GM19238 (cell line): Measurements from ENCODE around the gene TWIST2.

Experiments
- DNase-seq: peaks from one replicate; pipeline ENCODE4 v3.0.0; 2011; ENCODE audit warnings: low spot score; ENCODE audit not compliant: insufficient read length

The TWIST2 gene

DNA sequence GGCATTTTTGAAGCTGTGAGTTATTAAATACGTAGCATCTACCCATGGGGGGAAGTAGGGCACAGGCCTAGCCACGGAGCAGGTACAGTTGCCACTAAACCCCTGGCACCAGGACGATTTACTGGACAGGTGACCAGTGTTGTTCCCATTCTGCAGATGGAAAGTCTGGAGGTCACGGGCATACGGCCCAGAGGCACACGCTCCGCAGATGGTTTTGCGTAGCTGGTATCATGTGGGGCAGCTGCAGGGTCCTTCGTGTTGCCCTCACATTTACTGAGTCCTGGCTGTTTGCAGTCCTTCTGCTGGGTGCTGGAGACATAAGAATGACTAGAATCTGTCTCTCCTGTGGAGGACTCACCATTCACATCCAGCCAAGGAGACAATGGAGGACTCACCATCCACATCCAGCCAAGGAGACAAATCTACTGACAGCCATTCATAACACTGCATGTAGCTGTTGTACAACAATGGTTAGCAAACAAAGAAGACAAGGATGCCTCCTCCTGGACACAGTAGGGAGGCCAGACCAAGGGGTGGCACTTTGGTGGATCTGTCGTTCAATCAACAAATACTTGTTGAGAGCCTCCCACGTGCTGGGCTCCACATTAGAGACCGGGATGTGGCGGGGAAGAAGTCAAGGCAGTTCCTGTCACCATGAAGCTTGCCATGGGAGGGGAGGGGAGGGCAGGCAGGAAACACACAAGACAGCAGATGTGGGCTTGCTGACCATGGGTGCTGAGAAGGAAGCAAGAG is 24.9 kb downstream of the TWIST2 start:
- no peak for DNase-seq

DNA sequence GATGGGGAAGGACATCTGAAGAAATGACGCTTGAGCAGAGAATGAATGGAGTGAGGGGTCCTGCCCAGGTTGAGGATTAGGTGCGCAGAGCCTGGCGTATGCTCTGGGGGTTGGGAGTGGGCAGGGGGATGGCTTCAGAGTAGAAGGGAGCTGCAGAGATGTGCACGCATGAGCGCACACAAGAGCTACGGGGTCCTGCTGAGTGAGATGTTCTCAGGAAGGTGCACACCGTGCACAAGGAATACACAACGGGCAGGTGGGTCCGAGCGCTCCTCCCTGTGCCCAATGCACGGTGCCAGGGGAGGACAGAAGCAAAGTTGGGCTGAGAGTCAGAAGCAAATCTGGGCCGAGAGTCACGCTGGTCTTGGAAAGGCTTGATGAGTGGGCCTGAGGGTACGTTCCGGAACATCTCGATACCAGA is 25.5 kb downstream of the TWIST2 start:
- DNase-seq = no peak

DNA sequence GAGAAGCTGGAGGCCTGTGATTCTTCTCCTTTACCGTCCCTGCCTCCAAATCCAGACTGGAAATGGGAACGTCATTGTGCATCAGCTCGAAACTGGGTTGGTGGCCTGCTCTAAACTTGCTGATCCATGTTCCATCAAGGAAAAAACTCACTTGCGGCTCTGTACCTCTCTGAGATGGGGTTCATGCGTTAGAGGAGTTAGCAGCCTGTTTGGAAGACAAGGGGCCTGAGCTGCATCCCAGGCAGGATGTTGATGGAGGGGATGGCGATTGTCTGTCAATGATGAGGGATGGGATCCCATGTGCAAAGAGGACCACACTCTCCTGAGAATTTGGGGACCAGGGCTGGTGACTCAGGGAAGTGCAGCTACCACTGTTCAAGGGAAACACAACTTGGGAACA is 26.0 kb downstream of the TWIST2 start:
- DNase-seq = no peak

DNA sequence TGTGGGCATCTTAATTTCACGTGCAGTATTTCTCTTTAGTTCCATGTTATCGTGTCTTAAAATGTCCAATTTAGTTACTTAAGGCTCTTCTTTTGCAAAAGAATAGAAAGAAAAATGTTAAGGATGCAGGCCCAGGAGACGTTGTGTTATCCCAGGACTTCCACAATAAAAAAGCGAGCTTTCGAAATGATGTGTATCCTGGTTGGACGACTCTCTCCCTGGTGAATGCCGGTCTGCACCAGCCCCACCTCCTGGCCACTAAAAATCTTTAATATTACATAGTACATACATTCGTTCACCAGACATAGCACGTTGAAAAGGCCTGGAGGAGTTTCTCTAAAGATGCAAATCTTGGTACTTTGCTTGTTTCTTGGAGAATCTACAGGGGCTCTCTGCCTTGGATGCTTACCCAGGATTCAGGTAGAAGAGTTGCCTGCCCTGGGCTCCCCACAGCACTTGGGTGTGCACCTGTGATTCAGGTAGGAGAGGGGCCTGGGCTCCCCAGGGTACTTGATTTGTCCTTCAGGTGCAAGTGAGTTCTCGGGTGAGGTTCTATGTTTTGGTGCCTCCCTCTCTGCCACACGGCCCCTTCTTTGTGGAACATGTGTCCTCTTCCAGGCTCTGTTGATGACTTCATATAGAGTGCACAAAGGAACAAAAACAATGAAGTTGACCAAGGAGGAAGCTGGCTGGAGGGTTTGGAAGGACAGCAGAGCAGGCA is 26.6 kb downstream of the TWIST2 start:
- no peak for DNase-seq

DNA sequence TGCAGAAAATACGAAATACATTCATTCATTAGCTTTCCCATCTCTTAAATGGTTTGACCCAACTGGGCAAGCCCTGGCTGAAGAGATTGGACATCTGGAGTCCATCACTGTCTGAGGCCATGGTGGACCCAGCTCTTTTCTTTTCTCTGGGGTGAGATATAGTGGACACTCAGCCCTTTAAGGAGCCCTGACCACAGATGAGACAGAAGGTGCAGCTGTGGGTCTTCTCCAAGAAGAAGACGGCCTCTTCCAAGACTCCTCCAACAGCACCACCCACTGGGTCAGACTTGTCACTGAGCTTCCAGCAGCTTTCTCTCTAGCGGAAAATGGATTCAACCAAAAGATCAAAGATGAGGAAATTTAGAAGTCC is 27.2 kb downstream of the TWIST2 start:
- no peak for DNase-seq

DNA sequence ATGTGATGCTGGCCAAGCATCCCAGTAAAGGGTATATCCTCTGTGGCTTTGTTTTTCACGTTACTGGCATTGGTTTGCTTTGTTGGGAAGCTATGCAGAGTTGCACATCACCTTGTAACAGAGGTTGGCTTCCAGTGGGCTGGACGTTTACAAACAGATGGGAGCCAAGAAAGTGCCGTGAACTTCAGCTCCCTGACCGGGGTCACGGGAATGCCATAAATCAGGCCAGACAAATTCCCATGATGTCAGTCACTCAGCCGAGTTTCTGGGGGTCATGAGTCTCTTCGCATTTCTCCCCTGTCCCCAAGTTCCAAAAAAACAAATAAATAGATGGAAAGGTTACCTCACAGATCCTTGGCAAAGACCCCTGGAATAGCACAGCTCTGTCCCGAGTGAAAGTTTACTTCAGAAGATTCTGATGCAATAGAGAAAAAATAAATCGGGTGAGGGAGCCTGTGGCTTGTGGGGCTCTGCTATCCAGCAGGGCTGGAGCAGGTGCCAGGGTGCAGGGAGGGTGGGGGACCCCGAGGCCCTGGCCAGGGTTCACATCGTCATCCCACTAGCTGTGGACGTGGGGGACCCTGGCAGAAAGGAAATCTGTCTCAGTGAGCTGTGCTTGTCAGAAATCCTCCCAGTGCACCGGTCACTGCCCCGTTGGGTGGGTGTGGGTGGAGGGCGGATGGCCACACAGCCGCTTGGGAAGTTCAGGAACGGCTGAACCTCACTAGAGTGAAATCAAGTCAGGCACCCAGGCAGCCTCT is 27.8 kb downstream of the TWIST2 start:
- DNase-seq = no peak

DNA sequence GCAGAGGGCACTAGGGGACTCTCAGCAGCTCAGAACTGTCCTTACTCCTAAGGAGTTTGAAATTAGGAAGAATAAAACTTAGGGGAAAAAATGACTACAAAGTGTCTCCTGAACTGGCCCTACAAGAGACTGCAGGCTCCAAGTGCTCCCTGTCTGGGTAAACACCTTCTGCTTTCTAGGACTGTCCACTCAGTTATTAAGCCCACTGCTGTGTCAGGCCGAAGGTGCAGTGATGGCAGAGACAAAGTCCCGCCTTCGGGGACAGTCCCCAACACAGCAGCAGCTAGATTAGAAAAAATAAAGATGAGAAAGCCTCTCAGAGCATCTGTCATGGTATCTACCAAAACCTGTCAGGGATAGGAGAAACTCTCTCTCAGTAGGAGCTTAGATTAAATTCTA is 28.3 kb downstream of the TWIST2 start:
- no peak for DNase-seq

DNA sequence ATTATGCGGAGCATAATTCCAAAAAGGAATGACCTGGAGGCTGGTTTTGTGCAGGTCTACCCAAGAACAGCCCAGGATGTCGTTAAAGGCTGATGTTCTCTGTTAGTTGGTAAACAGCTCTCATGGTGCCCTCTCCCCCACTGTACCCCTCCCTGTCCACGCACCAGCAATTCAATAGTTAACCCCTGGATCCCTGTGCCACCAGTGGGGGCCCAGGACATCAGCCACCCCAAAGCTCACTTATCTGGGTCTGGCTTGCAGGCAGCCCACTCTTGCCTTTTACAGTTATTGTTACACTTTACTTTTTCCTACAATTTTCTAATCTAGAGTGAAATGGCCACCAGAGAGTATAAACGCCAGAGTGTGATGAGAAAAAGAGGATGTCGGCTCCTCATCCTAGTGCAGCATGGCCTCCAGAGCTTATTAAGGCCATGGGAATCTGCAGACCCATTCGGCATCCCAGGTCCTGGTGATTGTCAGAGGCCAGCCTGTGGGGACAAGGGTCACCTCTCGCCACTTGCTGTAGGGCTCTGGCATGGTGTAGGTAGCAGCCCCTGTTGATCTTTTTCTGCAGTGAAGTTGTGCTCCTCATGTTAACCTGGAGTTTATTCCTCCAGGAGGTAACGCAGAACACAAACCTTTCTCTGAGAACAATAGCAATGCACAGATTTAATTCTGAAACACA is 30.3 kb downstream of the TWIST2 start:
- DNase-seq = no peak

DNA sequence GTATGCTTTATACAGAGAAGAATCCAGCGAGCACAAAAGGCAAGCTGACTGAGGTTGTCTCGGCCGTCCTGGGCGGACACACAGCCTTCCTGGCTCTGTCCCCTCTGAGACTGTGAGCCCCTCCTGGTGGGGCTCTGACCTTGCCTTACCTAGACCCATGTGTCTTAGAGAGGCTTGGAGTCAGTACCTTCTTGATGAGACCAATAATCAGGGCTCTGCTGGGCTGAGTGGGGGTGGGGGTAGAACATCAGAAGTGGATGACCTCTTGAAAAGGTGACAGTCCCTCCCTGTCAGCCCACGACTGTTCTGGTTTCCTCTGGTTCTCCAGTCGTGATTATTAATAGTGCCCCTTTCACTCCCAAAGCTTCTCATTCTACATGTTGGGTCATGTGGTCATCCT is 31.2 kb downstream of the TWIST2 start:
- DNase-seq = no peak

DNA sequence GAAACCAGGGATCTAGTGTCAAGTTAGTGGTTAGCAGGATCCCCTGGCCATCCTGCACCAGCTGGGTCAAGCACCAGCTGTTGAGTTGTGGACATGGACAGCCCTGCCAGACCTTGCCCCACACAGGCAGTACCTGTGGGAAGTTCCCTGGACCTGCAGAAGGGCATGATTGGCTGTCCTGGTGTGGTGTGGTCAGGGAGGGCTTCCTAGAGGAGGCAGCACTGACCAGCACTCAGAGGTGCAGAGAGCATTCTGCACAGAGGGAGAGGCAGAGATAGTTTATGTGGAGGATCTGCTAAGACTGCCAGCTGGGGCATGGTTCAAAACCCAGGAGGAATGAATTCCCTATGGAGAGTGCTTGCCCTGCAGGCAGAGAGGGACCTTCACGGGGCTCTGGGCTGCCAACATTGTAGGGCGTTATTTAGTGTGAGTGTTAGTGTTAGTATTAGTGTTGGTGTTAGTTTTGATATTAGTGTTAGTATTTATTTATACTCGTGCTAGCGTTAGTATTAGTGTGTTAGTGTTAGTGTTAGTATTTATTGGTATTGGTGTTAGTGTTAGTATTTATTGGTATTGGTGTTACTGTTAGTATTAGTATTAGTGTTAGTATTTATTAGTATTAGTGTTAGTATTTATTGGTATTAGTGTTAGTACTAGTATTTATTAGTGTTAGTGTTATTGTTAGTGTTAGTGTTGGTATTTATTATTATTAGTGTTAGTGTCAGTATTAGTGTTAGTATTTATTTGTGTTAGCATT is 31.9 kb downstream of the TWIST2 start:
- DNase-seq = no peak

DNA sequence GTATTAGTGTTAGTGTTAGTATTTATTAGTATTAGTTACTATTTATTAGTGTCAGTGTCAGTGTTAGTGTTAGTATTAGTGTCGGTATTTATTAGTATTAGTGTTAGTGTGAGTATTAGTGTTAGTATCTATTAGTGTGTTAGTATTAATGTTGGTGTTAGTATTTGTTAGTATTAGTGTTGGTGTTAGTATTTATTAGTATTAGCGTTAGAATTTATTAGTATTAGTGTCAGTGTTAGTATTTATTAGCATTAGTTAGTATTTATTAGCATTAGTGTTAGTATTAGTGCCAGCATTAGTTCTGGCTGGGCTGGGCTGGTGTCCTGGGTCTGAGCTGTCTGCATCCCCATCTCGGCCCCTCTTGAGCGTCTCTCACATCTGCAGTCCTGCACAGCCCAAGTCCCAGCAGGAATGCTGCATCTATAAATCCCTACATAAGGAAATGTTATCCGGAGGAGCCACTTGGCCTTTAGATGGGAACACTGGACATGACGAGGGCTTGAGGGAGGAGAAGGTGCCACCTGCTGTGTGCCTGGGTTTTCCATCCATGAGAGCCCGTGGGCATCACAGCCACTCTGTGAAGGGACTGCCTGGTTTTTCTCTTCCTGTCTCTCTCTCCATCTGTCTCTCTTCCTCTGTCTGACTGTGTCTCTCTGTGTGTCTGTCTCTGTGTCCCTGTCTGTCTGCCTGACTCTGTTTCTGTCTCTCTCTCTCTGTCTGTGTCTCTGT is 33.6 kb downstream of the TWIST2 start:
- DNase-seq = no peak

DNA sequence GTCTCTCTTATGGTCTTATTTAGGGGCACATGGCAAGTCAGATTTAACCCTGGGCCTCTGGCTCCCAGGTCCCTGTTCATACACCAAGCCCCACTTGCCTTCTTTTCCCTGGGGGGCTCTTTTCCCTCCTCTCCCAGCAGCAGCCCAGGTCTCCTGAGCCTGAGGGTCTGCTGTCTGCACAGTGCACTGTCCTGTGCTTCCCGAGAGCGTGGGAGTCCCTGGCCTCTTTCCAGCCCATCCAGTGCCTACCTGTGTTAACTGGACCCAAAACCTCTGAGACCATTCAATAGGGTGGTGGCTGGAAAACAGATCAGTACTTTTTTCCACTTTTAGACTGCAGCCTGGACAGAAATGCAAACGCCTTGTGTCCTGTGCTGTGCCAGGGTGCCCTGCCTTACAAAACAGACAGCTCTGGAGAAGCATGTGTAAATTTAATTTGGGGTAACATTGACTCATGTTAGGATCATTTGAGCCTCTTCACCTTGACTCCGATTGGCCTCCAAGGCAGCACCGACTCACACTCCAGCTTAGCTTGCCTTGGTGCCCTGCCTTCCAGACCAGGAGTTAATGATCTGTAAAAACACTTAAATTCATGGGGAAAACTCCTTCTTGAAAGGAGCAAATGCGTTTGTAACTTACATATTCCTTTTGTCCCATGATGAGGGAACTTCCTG is 34.3 kb downstream of the TWIST2 start:
- no peak for DNase-seq

DNA sequence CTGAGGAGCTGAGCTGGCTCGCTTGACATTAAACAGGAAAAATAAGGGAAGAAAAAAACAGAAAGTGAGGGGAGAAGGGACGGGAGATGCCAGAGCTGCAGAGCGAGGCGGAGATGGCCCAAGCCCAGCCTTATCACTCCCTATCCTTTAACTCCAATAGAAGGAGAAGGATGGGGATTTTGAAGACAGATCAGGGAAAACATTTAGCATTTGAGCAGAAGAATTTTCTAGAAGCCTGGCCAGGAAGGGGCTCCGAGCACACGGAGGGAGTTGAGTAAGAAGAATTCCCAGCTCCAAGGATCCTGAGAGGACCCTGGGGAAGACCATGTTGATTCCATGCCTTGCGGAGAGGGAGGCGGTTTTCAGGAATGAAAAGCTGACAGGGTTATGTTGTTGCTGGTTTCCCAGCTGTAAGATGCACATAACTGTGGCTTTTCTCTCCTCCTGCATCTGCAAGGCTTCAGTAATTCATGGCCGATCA is 35.6 kb downstream of the TWIST2 start:
- no peak for DNase-seq

DNA sequence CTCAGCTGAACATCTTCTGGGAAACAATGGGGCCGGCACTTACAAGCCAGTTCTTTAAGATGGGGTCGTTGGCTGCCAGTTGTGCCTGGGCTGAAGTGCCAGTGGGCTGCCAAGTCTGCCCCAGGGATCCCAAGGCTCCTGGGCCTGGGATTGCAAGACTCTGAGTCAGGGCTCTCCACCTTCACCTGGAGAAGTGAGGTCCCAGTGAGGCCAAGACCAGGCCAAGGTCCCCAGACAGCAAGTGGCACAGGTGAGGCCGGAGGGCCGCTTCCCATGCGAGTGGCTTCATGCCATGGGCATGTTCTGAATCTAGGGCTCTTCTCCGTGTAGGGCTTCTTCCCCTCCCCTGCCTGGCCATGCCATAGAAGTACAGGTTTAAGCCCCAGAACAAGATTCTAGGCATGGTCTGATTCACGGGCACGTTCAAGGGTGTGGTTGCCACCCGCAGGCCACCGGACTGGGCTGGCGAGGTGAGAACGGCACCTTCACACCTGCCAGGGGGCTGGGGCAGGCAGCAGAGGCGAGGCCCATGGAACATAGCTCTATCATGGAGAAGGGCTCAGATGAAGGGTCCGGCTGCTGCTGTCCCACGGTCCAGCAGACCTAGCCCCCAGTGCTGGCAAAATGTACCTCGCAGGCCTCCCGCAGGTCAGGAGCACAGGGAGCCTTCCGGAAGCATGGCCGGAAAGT is 36.4 kb downstream of the TWIST2 start:
- no peak for DNase-seq

DNA sequence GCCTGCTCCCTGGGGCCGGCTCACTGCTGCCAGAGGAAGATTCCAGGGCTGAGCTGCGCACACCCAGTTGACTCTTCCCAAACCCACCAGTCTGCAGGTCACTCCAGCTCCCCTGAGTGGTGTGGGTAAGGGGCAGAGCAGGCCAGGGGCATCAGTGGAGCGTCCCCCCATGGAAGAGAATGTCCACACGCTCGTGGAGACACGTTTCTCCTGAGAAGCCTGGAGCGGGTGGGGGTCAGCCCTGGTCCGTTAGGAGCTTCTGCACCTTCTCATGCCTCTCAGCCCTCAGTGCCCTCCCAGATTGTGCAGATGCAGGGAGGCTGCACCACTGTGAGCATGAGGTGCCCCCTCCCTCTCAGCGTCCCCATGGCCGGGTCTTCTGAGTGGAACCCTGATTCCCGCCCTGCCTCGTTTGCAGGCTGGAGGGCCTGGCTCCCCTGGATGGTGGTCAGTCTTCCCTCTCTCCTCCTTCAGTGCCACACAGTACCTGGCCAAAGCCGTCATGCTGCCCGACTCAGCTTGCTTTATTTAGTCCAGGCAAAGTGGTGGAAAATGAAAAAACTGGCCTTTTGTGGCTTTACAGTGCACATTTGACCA is 37.0 kb downstream of the TWIST2 start:
- DNase-seq = no peak

DNA sequence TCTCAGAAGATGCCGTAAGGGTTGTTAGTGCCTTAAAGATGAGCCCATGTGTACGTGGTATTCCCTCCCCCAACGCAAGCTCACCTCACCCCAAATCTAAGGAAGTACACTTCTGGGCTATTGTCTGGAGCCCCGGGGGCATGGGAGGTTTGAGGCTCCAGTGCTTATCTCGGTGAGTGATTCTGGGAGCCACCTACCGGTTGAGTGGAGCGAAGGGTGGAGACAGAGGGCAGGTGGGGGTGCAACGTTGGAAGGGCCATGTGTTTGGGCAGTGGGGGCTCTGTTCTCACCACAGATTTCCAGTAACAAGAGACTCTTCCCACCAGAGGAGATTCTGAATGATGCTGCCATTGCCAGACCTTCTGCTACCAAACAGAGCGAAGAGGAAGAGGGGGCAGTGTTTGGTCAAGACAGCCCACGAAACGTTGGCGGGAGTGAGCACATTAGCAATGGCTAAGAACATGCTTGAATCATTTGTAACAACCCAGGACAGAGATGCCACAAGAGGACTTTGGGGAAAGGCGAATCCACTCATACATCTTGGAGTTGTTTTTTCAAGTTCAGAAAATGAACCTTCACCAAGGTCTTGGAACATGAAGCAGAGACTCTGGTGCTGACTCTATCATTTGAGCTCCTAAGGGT is 38.7 kb downstream of the TWIST2 start:
- no peak for DNase-seq

DNA sequence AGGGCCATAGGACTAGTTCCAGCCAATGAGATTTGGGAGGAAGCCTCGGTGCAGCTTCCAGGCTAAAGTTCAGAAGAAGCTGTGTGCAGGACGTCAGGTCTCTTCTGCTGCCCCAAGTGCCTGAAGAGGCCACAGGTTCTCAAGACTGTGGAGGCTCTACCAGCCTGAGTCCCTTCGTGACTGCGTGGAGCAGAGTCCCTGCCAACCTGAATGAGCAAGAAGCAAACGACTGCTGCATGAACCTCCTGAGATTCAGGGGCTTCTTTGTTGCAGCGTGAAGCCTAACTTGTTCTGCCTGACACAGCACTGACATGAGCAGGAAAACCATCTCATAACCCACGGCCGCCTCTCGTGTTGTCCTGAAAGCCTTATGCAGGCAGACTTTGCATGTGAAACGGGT is 39.7 kb downstream of the TWIST2 start:
- no peak for DNase-seq

DNA sequence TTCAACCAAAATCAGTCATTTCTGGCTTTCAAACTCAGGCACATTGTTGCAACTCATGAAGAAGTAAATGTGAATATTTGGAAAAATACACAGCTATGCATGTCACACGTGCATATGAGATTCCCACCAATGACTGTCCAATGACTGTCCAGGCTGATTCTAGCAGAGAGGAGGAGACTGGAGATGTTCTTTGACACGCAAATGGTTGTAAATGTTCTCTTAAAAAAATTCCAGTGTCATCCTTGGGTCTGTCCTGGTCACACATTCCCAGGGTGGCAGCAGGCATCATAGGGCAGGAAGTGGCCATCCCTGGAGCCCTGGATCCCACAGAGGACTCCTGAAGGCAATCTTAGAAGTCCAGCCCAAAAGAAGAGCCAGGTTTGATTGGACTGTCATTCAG is 40.9 kb downstream of the TWIST2 start:
- no peak for DNase-seq
